Spleen (tissue), 11 donors: ENCODE measurements around the gene NRXN2. TPM values are rescaled to one million over a fixed set of nuclear protein-coding genes. Genes with fewer than 3 reads are reported as not detected.

Experiments used
- DNase-seq: peaks from one replicate; pipeline ENCODE4 v3.0.0-alpha.2; 2020
- H3K27ac ChIP-seq, 8 donors: fragments of 200-600 bp; sonication (generic) in 7 of 8; 1 replicate in 4 of 8; 2 replicates in 4 of 8; pipeline versions ENCODE4 v1.5.0 to v1.8.0; 2016 to 2021; ENCODE audit warnings: inconsistent platforms in 4 of 8, mild to moderate bottlenecking in 4 of 8, moderate library complexity in 1 of 8
- H3K27me3 ChIP-seq, 7 donors: fragments of 200-600 bp; sonication (generic) in 6 of 7; replicated peaks in 1 of 7; 1 replicate in 4 of 7; 2 replicates in 3 of 7; pipeline versions ENCODE4 v1.5.0 to v1.8.0; 2016 to 2021; ENCODE audit warnings: inconsistent platforms in 3 of 7, mild to moderate bottlenecking in 1 of 7
- H3K36me3 ChIP-seq, 6 donors: fragments of 200-600 bp; sonication (generic) in 5 of 6; 1 replicate in 4 of 6; 2 replicates in 2 of 6; pipeline versions ENCODE4 v1.5.0 to v1.8.0; 2016 to 2021; ENCODE audit warnings: inconsistent platforms in 2 of 6
- H3K4me1 ChIP-seq, 6 donors: fragments of 200-600 bp; sonication (generic) in 5 of 6; 1 replicate in 3 of 6; 2 replicates in 3 of 6; pipeline versions ENCODE4 v1.5.0 to v1.8.0; 2016 to 2021; ENCODE audit warnings: inconsistent platforms in 3 of 6
- H3K4me3 ChIP-seq, 8 donors: fragments of 200-600 bp; sonication (generic) in 7 of 8; 1 replicate in 4 of 8; 2 replicates in 4 of 8; pipeline versions ENCODE4 v1.5.0 to v1.8.0; 2016 to 2021; ENCODE audit warnings: inconsistent platforms in 4 of 8, mild to moderate bottlenecking in 4 of 8, moderate library complexity in 2 of 8
- H3K9me3 ChIP-seq, 8 donors: fragments of 200-600 bp; sonication (generic) in 7 of 8; 1 replicate in 4 of 8; 2 replicates in 4 of 8; pipeline versions ENCODE4 v1.5.0 to v1.8.0; 2016 to 2021; ENCODE audit warnings: inconsistent platforms in 4 of 8
- CTCF ChIP-seq, 11 experiments: fragments of 200-600 bp in 7 of 11; fragments of 450-650 bp in 4 of 11; sonication (generic) in 4 of 11; IDR thresholded peaks in 8 of 11; conservative IDR thresholded peaks in 3 of 11; 1 replicate in 7 of 11; 2 replicates in 4 of 11; pipeline versions ENCODE4 v1.4.0 to v1.8.0; 2016 to 2021; ENCODE audit warnings: antibody characterized with exemption in 11 of 11, inconsistent platforms in 4 of 11, mild to moderate bottlenecking in 1 of 11
- POLR2A ChIP-seq, 3 donors: fragments of 450-650 bp; IDR thresholded peaks; one replicate each; pipeline ENCODE4 v1.5.1; 2017; ENCODE audit warnings: antibody characterized with exemption in 3 of 3, mild to moderate bottlenecking in 1 of 3
- POLR2AphosphoS5 ChIP-seq, 3 donors: sonication (generic); formaldehyde crosslinking; IDR thresholded peaks; one replicate each; pipeline ENCODE4 v1.5.1; 2017; ENCODE audit warnings: antibody characterized with exemption in 3 of 3
- WGBS, 5 donors: extraction: QIAGEN DNeasy Blood & Tissue Kit in 3 of 5; methylation state at CpG; one replicate each; pipeline versions ENCODE4 v1.1.5 to v1.1.7; 2013 to 2018; 5-methylcytosine and 5-hydroxymethylcytosine counted together
- intact Hi-C: fragments of 100-400 bp; cut with DNase I; formaldehyde crosslinking; loops from one replicate; pipeline ENCODE4 v1.15.0; 2023; ENCODE audit warnings: low total_unique reads
- polyA plus RNA-seq, 3 donors: library from polyadenylated mRNA; stranded (reverse); fragments of 200-250 nt; gene quantifications; one replicate each; pipeline ENCODE4 v1.2.1, GENCODE V29; 2013
- total RNA-seq, 7 donors: library from RNA; depleted of rRNA in 3 of 7; stranded (reverse); fragments of >200 nt in 3 of 7; fragmentation: NEBNext Ultra II Directional in 4 of 7; extraction: Animal tissue kit (Norgen Biotek cat#: 25700) in 4 of 7; gene quantifications; one replicate each; pipeline versions ENCODE4 v1.1.0 to v1.2.1, GENCODE V29; 2016 to 2021
- donor health status: healthy with polysubstance abuse.
- donor health status: DM: no; HTN: no; CAD: no; lungs with moderate emphysema.
- donor health status: DM: no; HTN: no; CAD: no.
- donor health status: Bipolar disorder and iron deficiency.
- donor health status: healthy.
- donor health status: DM: no; HTN: no; CAD: no.
- donor health status: DM: yes; HTN: yes; CAD: no.

Gene NRXN2
- total and polyA plus RNA-seq, 10 donors, result 0.59 to 12.9 (median 3.0) TPM

GRCh38 chr11:64568041-64568571 is 154.9 kb downstream of the NRXN2 start:
- 87 to 93% (median 90%) methylated on average over 23 to 34 of the region's 34 CpGs for WGBS, 5 donors
- no peaks in the 10 kb centered on the region for H3K27me3 ChIP-seq
- DNase-seq, result peak; percentile 62
- H3K36me3 ChIP-seq, result no peaks in the 10 kb centered on the region
- no peak overlapping the region for H3K27ac ChIP-seq
- H3K9me3 ChIP-seq, result no peaks in the 10 kb centered on the region
- TF ChIP-seq POLR2A (IDR thresholded peaks at IDR 0.05) (no peak), POLR2AphosphoS5 (IDR thresholded peaks at IDR 0.05) (no peak), CTCF (IDR thresholded peaks at IDR 0.05 in 8 of 11, conservative IDR thresholded peaks at IDR 0.05 in 3 of 11) (no peak)
- H3K4me3 ChIP-seq, result no peak overlapping the region
- intact Hi-C loops, result loop anchor here (10.0 kb wide), 1 partner anchor 47 kb away; no protein-coding TSS in a partner anchor
- peaks cover 0 to 36% (median 17%) of the 10 kb centered on the region in 6 donors for H3K4me1 ChIP-seq

- peak overlapping the region in 6 of 8 donors; percentile 9 to 48 (median 27) for H3K27ac ChIP-seq
- H3K4me1 ChIP-seq, result peaks cover 0 to 36% (median 17%) of the 10 kb centered on the region in 6 donors
- H3K36me3 ChIP-seq, result no peaks in the 10 kb centered on the region
- TF ChIP-seq POLR2A (IDR thresholded peaks at IDR 0.05), result no peak
- no peak for TF ChIP-seq POLR2AphosphoS5 (IDR thresholded peaks at IDR 0.05)
- no peak for TF ChIP-seq CTCF (IDR thresholded peaks at IDR 0.05 in 8 of 11, conservative IDR thresholded peaks at IDR 0.05 in 3 of 11)
- no peaks in the 10 kb centered on the region for H3K9me3 ChIP-seq
- intact Hi-C loops, result loop anchor here (10.0 kb wide), 1 partner anchor 48 kb away; no protein-coding TSS in a partner anchor
- H3K4me3 ChIP-seq, result no peak overlapping the region
- no peaks in the 10 kb centered on the region for H3K27me3 ChIP-seq
- WGBS, 5 donors, result 70 to 93% (median 79%) methylated on average over 20 to 30 of the region's 30 CpGs
- peak; percentile 71 for DNase-seq
These were observed 155.8 kb downstream of the NRXN2 start for GRCh38 chr11:64566915-64567891.

- intact Hi-C loops, result loop anchor here (10.0 kb wide), 1 partner anchor 49 kb away; no protein-coding TSS in a partner anchor
- Histone ChIP-seq H3K36me3 (no peaks in the 10 kb centered on the region), H3K4me3 (no peak overlapping the region), H3K27ac (peak overlapping the region in 6 of 8 donors; percentile 9 to 48 (median 27)), H3K9me3 (no peaks in the 10 kb centered on the region), H3K27me3 (no peaks in the 10 kb centered on the region), H3K4me1 (peaks cover 0 to 36% (median 17%) of the 10 kb centered on the region in 6 donors)
- TF ChIP-seq POLR2AphosphoS5 (IDR thresholded peaks at IDR 0.05) (no peak), POLR2A (IDR thresholded peaks at IDR 0.05) (no peak), CTCF (IDR thresholded peaks at IDR 0.05 in 8 of 11, conservative IDR thresholded peaks at IDR 0.05 in 3 of 11) (no peak)
- 45 to 62% (median 56%) methylated on average over 18 of the region's 18 CpGs for WGBS, 5 donors
- DNase-seq, result peak; percentile 75
These were observed 156.7 kb downstream of the NRXN2 start for GRCh38 chr11:64566042-64566914.
